Breast epithelium (tissue), 3 donors: ENCODE results near the gene SCUBE2.

Source experiments
- POLR2AphosphoS5 ChIP-seq, 3 donors: sonication (generic); formaldehyde crosslinking; IDR thresholded peaks; one replicate each; pipeline ENCODE4 v1.6.1; 2017; ENCODE audit warnings: antibody characterized with exemption in 3 of 3
- TF ChIP-seq, protein P1 (sequence below), 3 donors: fragments of 450-650 bp; IDR thresholded peaks; one replicate each; pipeline ENCODE4 v1.5.1; 2016 to 2017; ENCODE audit warnings: antibody characterized with exemption in 3 of 3, mild to moderate bottlenecking in 3 of 3, moderate library complexity in 3 of 3

GRCh38 chr11:9057888-9058287, 33.5 kb downstream of the SCUBE2 start:
- TF ChIP-seq POLR2AphosphoS5 (IDR thresholded peaks at IDR 0.05): no peak
- TF ChIP-seq, protein P1, sequence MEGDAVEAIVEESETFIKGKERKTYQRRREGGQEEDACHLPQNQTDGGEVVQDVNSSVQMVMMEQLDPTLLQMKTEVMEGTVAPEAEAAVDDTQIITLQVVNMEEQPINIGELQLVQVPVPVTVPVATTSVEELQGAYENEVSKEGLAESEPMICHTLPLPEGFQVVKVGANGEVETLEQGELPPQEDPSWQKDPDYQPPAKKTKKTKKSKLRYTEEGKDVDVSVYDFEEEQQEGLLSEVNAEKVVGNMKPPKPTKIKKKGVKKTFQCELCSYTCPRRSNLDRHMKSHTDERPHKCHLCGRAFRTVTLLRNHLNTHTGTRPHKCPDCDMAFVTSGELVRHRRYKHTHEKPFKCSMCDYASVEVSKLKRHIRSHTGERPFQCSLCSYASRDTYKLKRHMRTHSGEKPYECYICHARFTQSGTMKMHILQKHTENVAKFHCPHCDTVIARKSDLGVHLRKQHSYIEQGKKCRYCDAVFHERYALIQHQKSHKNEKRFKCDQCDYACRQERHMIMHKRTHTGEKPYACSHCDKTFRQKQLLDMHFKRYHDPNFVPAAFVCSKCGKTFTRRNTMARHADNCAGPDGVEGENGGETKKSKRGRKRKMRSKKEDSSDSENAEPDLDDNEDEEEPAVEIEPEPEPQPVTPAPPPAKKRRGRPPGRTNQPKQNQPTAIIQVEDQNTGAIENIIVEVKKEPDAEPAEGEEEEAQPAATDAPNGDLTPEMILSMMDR (IDR thresholded peaks at IDR 0.05): no peak
